RWPE1 (cell line): Measurements from ENCODE around the gene PLET1.

Experiments
- CTCF ChIA-PET: fragments of 350-600 bp; sonication (Branson Sonifier 250); formaldehyde crosslinking; extraction: SDS; loops from one replicate; lab custom pipeline; 2021; lab: Yijun Ruan, JAX
- POLR2A ChIA-PET: fragments of 400-600 bp; formaldehyde crosslinking; extraction: SDS; loops from one replicate; lab custom pipeline; 2020; ENCODE audit warnings: antibody characterized with exemption; ENCODE audit not compliant: low non-redundant PET; lab: Yijun Ruan, JAX
- DNase-seq: peaks from one replicate; pipeline ENCODE4 v3.0.0; 2012; ENCODE audit warnings: low spot score
- H3K27ac ChIP-seq: fragments of 450-650 bp; 2 replicates; pipeline ENCODE4 v1.5.1; 2017
- TF ChIP-seq, protein P1 (sequence below): fragments of 450-650 bp; conservative IDR thresholded peaks from 2 replicates; pipeline ENCODE4 v1.5.1; 2017; ENCODE audit warnings: low read depth, mild to moderate bottlenecking

PLET1 gene

DNA sequence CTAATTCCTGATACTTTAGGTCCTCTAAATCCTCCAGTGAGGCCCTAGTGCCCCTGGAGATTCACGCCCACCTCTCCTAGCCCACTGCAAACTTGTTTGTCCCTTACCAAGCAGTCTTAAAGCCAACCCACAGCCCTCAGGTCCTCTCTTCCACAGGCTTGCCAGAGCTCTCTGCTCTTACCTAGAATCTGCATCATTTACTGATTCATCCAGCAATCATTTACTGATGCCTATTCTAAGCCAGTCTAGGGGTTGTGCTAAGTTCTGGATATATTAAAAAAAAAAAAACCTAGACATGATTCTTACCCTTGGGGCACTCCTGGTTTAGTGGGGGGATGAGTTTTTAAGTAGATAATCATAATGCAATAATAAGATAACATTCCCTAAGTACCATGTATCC, 43.0 kb upstream of the PLET1 start:
- no peak overlapping the region for H3K27ac ChIP-seq
- TF ChIP-seq, protein P1, sequence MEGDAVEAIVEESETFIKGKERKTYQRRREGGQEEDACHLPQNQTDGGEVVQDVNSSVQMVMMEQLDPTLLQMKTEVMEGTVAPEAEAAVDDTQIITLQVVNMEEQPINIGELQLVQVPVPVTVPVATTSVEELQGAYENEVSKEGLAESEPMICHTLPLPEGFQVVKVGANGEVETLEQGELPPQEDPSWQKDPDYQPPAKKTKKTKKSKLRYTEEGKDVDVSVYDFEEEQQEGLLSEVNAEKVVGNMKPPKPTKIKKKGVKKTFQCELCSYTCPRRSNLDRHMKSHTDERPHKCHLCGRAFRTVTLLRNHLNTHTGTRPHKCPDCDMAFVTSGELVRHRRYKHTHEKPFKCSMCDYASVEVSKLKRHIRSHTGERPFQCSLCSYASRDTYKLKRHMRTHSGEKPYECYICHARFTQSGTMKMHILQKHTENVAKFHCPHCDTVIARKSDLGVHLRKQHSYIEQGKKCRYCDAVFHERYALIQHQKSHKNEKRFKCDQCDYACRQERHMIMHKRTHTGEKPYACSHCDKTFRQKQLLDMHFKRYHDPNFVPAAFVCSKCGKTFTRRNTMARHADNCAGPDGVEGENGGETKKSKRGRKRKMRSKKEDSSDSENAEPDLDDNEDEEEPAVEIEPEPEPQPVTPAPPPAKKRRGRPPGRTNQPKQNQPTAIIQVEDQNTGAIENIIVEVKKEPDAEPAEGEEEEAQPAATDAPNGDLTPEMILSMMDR: no peak
- no peak for DNase-seq
- CTCF ChIA-PET: no interaction called here
- POLR2A ChIA-PET: no interaction called here

DNA sequence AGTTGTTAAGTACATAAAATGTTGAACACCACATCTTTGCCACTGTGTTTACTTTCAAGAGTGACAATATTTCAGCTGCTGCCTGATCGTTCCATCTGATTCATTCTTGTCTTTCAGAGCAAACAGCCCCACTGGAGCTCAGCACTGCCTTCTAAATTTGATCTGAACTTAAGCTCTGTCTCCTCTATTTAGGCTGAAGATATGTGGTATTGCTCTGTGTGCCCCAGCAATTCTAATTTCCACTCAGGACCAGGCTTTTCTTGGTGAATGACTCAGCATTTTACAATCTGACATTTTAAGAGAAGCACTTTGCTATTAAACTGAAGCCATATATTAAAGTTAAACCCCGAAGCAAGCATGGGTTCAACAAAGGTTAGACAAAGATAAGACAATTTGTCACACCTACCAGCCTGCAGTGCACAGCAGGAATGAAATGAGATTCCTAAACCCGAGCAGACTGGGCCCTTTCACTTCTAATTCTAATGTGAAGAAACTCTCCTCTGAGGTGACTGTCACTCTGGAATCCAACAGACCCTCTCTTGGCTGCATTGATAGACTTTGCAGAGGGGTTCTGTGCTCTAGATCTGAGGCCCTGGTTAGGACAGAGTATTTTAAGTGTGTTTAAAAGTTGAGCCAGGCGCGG, 41.7 kb upstream of the PLET1 start:
- no peak overlapping the region for H3K27ac ChIP-seq
- TF ChIP-seq, protein P1: no peak
- CTCF ChIA-PET: no interaction called here
- DNase-seq: no peak
- POLR2A ChIA-PET: no interaction called here

DNA sequence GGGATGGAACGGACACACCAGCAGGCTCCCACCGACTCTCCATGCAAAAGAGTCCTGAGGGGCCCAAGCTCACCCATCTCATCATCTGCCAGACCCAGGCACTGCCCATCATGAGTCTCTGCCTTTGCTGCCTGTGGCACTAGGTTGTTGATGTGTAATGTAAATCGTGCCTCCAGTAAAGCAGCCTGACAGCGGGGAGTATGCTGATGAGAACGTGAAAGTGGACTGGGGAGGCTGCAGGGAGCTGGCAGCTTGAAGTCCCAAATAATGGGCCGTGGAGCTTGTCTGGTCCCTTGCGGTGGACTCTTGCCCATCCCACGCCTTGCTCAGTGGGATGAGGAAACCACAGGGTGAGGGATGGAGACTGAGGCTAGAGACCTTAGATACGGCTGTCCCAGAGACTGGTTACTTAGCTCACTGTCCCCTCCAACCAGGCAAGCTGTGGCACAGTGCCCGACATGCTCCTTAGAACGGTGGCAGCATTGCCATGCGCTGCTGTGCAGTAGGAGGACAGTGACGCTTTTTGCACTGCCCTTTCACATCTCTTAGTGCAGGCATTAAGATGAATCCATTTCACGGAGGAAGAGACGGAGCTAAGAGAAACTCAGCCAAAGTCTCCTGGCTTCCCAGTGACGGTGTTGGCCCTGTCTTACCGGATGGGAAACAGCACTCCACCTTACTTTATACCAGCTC, 39.6 kb upstream of the PLET1 start:
- POLR2A ChIA-PET: no interaction called here
- CTCF ChIA-PET: no interaction called here

DNA sequence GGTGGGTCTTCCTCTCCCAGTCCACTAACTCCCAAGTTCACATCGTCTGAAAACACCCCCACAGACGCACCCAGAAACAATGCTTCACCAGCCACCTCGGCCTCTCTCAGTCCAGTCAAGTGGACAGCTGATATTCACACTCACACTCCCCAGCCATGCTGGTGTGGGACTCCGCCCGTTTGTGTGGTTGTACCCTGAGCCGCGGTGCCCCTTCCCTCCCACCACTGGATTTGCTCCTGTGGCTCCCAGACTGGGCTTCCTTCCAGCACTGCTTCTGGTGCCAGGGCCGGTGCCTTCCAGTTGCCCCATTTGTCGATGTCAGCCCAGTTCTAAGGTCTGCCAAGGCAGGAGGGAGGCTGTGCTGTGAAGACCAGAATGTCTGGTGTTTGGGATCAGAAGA, 37.9 kb upstream of the PLET1 start:
- CTCF ChIA-PET: no interaction called here
- TF ChIP-seq, protein P1: no peak
- POLR2A ChIA-PET: no interaction called here
- DNase-seq: no peak
- no peak overlapping the region for H3K27ac ChIP-seq

More for the DNA sequence above, 39.6 kb upstream of the PLET1 start:
- DNase-seq: no peak
- TF ChIP-seq, protein P1: no peak
- no peak overlapping the region for H3K27ac ChIP-seq

GRCh38 chr11:112297248-112297866, 36.7 kb upstream of the PLET1 start:
- no peak overlapping the region for H3K27ac ChIP-seq
- DNase-seq: no peak
- CTCF ChIA-PET: no interaction called here

DNA sequence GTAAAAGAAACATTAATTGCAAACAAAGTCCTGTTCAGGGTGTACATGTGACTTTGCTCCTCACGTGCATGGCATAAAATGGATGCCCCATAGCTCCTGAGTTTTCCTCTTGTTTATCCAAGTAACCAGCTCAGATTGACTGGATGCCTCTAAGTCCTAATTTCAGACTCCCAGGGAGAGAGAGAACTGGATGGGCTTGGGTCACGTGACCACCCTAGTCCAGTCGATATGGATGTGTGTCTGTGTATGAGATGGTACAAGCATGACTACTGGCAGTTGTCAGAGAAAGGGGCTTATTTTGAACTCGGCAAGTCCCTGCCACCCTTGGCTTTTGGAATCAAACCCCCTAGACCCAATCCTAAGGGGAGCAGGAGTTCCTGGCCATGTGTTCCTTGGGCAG, 35.4 kb upstream of the PLET1 start:
- TF ChIP-seq, protein P1: no peak
- ChIA-PET POLR2A (no interaction called here), CTCF (interaction anchor here (0.6 kb wide), 1 partner anchor 70 kb away, joined by 4 read pairs; no protein-coding TSS in a partner anchor)
- no peak overlapping the region for H3K27ac ChIP-seq
- DNase-seq: no peak

More at GRCh38 chr11:112297248-112297866, 36.7 kb upstream of the PLET1 start:
- POLR2A ChIA-PET: no interaction called here
- TF ChIP-seq, protein P1: no peak
